GM12892 (cell line): ENCODE results near the gene OR10R2. TPM values are rescaled to one million over a fixed set of nuclear protein-coding genes. Genes with fewer than 3 reads are reported as not detected.
"Not testable (repeated sequence)": the region's sequence is repeated elsewhere in the genome, so short reads cannot be mapped to it uniquely, and the experiment has no call there.

Source experiments
- DNase-seq: peaks from one replicate; pipeline ENCODE4 v3.0.0; 2011; ENCODE audit not compliant: insufficient read length
- FAIRE-seq: peaks from 2 replicates; lab custom pipeline; 2011; peaks lifted over from hg19 to GRCh38; lab: Jason Lieb, UNC
- POLR2A ChIP-seq: IDR thresholded peaks from 2 replicates; pipeline ENCODE4 v1.6.1; 2011; ENCODE audit warnings: low read depth, low read length, control low read depth
- POLR2AphosphoS5 ChIP-seq: IDR thresholded peaks from 2 replicates; pipeline ENCODE4 v1.6.1; 2011; ENCODE audit warnings: low read depth, low read length, control low read depth
- TAF1 ChIP-seq: IDR thresholded peaks from 2 replicates; pipeline ENCODE4 v1.6.1; 2011; ENCODE audit warnings: low read depth, mild to moderate bottlenecking, control low read depth, low read length, borderline replicate concordance
- polyA plus RNA-seq: library from polyadenylated mRNA; unstranded; fragments of >200 nt; gene quantifications from one replicate; pipeline ENCODE4 v1.2.1, GENCODE V29; 2012; ENCODE audit warnings: missing spikeins, inconsistent platforms; ENCODE audit not compliant: missing spikeins

OR10R2 gene
- not detected for polyA plus RNA-seq

DNA sequence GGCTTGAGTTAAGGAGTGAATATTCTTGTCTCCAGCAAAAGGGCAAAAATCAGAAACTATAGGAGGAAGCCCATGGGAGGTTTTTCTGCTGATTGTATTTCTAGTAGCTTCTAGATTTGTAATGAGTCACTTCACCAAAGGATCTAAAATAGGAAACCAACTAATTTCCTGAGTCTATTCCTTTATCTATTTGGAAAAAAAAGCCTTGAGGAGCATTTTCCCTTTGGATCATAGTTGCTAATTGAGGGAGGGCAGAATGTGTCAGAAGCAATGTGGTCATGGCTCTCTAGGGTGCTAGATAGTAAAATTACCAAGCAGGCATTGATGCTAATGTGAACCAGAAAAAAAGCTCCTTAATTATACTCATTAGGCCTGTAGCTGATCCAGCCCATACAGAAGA is at the start of gene OR10R2:
Gene OR10R2, plus strand, starts transcription at position 301 of the 400 bp plus-strand sequence. CDS start 106 bp downstream, outside the sequence.
- DNase-seq = no peak
- TF ChIP-seq POLR2AphosphoS5 = no peak
- no peak for TF ChIP-seq TAF1
- no peak for TF ChIP-seq POLR2A
- FAIRE-seq = no peak

GRCh38 chr1:158425027-158425426 is 47.0 kb upstream of the OR10R2 start:
- DNase-seq = no peak
- TF ChIP-seq POLR2A (no peak), POLR2AphosphoS5 (no peak), TAF1 (no peak)
- FAIRE-seq = no peak

GRCh38 chr1:158426137-158426536 is 45.9 kb upstream of the OR10R2 start, which contains the start of gene OR10K2:
TSS of gene OR10K2 (minus strand) at chr1:158426237. CDS start at chr1:158420866, 5,371 bp downstream.
- no peak for TF ChIP-seq POLR2AphosphoS5
- FAIRE-seq (no peak), DNase-seq (no peak)

DNA sequence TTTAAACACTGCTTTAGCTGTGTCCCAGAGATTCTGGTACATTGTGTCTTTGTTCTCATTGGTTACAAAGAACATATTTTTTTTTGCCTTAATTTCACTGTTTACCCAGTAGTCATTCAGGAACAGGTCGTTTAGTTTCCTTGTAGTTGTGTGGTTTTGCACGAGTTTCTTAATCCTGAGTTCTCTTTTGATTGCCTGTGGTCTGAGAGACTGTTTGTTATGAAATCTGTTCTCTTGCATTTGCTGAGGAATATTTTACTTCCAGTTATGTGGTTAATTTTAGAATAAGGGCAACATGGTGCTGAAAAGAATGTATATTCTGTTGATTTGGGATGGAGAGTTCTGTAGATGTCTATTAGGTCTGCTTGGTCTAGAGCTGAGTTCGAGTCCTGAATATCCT is 41.9 kb upstream of the OR10R2 start:
- FAIRE-seq, DNase-seq: not testable (repeated sequence)

DNA sequence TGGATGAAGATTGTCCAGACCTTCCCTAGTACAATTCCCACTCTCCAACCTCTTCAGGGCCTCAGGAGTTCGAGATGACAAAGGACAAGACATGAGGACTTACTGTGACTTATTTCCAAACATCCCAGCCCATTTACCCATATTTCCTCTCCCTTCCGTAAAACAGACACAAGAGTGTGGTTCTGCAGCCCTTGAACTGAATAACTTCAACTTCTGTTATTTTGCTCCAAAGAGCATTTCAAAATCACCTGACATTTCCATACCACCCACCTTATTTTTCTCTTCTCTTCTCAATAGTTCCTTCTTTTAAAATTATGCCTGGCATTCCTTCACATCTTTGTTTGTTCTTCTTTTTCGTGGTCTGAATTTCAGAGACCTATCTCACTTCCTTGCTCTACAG is 37.3 kb upstream of the OR10R2 start:
- FAIRE-seq (no peak), DNase-seq (no peak)
- TF ChIP-seq POLR2AphosphoS5 = no peak
- TF ChIP-seq POLR2A = no peak

DNA sequence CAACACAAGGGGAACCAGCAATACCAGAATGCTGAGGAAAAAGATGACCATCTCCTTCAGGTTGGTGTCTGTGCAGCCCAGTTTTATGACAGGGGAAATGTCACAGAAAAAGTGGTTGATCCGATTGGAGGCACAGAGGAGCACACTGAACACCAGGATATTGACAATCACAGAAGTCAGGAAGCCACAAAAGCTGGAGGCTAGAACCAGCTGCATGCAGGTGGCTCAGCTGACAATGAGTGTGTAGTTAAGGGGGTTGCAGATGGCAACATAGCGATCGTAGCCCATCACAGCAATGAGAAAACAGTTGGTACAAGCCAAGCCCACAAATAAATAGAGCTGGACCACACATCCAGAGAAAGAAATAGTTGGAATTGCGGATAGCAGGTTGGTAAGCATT is 26.6 kb upstream of the OR10R2 start:
- TF ChIP-seq POLR2AphosphoS5 (no peak), TAF1 (no peak), POLR2A (no peak)
- FAIRE-seq = no peak
- no peak for DNase-seq

DNA sequence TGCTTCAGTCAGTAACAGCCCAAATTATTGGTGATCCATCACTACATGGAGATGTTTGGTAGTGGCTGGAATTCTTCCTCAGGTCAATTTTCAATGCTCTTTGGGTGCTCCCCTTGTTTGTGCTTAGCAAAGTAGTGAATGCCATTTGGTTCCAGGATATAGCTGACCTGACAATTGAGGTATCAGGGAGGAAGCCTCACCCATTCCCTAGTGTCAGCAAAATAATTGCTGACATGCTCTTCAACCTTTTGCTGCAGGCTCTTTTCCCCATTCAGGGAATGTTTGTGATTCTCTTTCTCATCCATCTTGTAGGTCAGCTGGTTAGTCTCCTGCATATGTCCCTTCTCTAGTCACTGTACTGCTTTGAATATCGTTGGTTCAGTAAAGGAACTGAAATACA is 17.5 kb upstream of the OR10R2 start:
- FAIRE-seq (no peak), DNase-seq (no peak)
- no peak for TF ChIP-seq POLR2A
- TF ChIP-seq TAF1 = no peak
- no peak for TF ChIP-seq POLR2AphosphoS5

GRCh38 chr1:158457246-158457645 is 14.8 kb upstream of the OR10R2 start:
- TF ChIP-seq POLR2AphosphoS5 (no peak), TAF1 (no peak), POLR2A (no peak)
- DNase-seq (no peak), FAIRE-seq (no peak)

DNA sequence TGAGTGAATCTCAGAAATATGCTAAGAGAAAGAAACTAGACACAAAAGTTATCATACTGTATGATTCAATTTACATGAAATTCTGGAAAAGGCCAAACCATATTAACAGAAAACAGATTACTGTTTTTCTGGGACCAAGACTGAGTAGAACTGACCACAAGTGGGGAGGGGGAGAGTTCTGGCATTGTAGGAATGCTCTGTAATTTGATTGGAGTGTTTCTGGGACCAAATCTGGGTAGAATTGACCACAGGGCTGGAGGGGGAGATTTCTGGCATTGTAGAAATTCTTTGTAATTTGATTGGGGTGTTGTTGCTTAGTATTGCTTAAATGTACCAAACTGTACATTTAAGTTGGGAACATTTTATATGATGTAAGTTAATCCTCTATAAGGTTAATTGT is 13.8 kb upstream of the OR10R2 start:
- TF ChIP-seq POLR2A (no peak), POLR2AphosphoS5 (no peak), TAF1 (no peak)
- FAIRE-seq (no peak), DNase-seq (no peak)

GRCh38 chr1:158461534-158461933 is 10.5 kb upstream of the OR10R2 start, which contains the start of gene OR10K1:
TSS of gene OR10K1 (plus strand) at chr1:158461834. CDS start at chr1:158465562, 3,728 bp downstream.
- DNase-seq (no peak), FAIRE-seq (no peak)
- no peak for TF ChIP-seq TAF1
- TF ChIP-seq POLR2A = no peak
- TF ChIP-seq POLR2AphosphoS5 = no peak

DNA sequence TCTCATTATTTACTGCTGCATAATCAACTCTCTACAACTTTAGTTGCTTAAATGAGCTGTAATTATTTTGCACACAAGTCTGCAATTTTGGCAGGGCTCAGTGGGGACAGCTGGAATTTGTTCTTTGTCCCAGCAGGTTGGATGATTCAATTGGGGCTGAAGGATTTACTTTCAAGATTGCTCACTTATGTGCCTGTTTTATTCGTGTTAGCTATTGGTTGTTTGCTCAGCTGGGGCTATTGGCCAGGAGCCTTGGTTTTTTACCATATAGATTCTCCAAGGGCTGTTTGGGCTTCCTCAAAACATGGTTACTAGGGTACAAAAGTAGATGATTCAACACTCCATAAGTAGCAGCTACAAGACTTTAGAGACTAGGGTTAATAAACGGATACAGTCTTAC is 13.4 kb downstream of the OR10R2 start:
- FAIRE-seq (no peak), DNase-seq (no peak)
- no peak for TF ChIP-seq POLR2A
- TF ChIP-seq POLR2AphosphoS5 = no peak
- TF ChIP-seq TAF1 = no peak

DNA sequence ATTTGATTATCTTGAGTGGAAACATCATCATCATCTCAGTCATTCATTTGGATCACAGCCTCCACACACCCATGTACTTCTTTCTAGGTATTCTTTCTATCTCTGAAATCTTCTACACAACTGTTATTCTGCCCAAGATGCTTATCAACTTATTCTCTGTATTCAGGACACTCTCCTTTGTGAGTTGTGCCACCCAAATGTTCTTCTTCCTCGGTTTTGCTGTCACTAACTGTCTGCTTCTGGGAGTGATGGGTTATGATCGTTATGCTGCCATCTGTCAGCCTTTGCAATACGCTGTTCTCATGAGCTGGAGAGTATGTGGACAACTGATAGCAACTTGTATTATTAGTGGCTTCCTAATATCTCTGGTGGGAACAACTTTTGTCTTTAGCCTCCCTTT is 19.3 kb downstream of the OR10R2 start:
- TF ChIP-seq POLR2A (no peak), POLR2AphosphoS5 (no peak), TAF1 (no peak)
- DNase-seq (no peak), FAIRE-seq (no peak)

GRCh38 chr1:158493054-158493453 is 21.0 kb downstream of the OR10R2 start:
- no peak for FAIRE-seq
- TF ChIP-seq POLR2AphosphoS5 = no peak
- no peak for TF ChIP-seq POLR2A
- TF ChIP-seq TAF1 = no peak
- no peak for DNase-seq
